Kidney epithelial cell (primary cell): Measurements from ENCODE around the gene GTPBP3. TPM values are rescaled to one million over a fixed set of nuclear protein-coding genes. Genes with fewer than 3 reads are reported as not detected.

Experiments
- DNase-seq: peaks from one replicate; pipeline ENCODE4 v3.0.0-alpha.2; 2010; ENCODE audit warnings: low read depth
- H3K27me3 ChIP-seq: 2 replicates; pipeline ENCODE4 v1.6.0; 2011; ENCODE audit warnings: low read length; ENCODE audit not compliant: control insufficient read depth, insufficient read depth
- H3K36me3 ChIP-seq: 2 replicates; pipeline ENCODE4 v1.5.1; 2011; ENCODE audit warnings: low read length; ENCODE audit not compliant: control insufficient read depth, insufficient read depth
- H3K4me3 ChIP-seq: 2 replicates; pipeline ENCODE4 v1.5.1; 2011; ENCODE audit warnings: low read depth, mild to moderate bottlenecking, control low read depth, low read length
- CTCF ChIP-seq: IDR thresholded peaks from 2 replicates; pipeline ENCODE4 v1.5.1; 2011; ENCODE audit warnings: mild to moderate bottlenecking, moderate library complexity, low read length, control low read depth, inconsistent platforms; ENCODE audit not compliant: insufficient read depth, poor library complexity, severe bottlenecking
- total RNA-seq: library from RNA; depleted of rRNA; stranded (reverse); fragments of >200 nt; gene quantifications from 2 replicates; pipeline ENCODE4 v1.2.3, GENCODE V29; 2015

GTPBP3 gene
- total RNA-seq, 1 donor from 2014 or later: 31.8 TPM

GRCh38 chr19:17346109-17346671 lies 8.8 kb downstream of the GTPBP3 start:
- peak; percentile 94 for TF ChIP-seq CTCF

GRCh38 chr19:17347361-17347760 lies 10.0 kb downstream of the GTPBP3 start:
- Histone ChIP-seq H3K27me3 (peaks cover 5% of the 10 kb centered on the region), H3K4me3 (no peak overlapping the region), H3K36me3 (no peaks in the 10 kb centered on the region)
- TF ChIP-seq CTCF: no peak
- DNase-seq: no peak

More at GRCh38 chr19:17346109-17346671, 8.8 kb downstream of the GTPBP3 start:
- Histone ChIP-seq H3K27me3 (peaks cover 3% of the 10 kb centered on the region), H3K4me3 (no peak overlapping the region), H3K36me3 (no peaks in the 10 kb centered on the region)
- DNase-seq: no peak

GRCh38 chr19:17347877-17348276 lies 10.5 kb downstream of the GTPBP3 start:
- Histone ChIP-seq H3K36me3 (no peaks in the 10 kb centered on the region), H3K4me3 (no peak overlapping the region), H3K27me3 (peaks cover 5% of the 10 kb centered on the region)
- TF ChIP-seq CTCF: no peak
- DNase-seq: no peak

- Histone ChIP-seq H3K36me3 (no peaks in the 10 kb centered on the region), H3K27me3 (peaks cover 8% of the 10 kb centered on the region), H3K4me3 (no peak overlapping the region)
- no peak for TF ChIP-seq CTCF
- peak; percentile 26 for DNase-seq
Observed at GRCh38 chr19:17348700-17349099, 11.3 kb downstream of the GTPBP3 start.

- Histone ChIP-seq H3K4me3 (no peak overlapping the region), H3K36me3 (no peaks in the 10 kb centered on the region), H3K27me3 (peaks cover 8% of the 10 kb centered on the region)
- no peak for TF ChIP-seq CTCF
- no peak for DNase-seq
Observed at GRCh38 chr19:17351815-17352435, 14.6 kb downstream of the GTPBP3 start.
